ENCODE results near the gene DTX1. TPM values are rescaled to one million over a fixed set of nuclear protein-coding genes. Genes with fewer than 3 reads are reported as not detected.

Gene DTX1
- polyA plus RNA-seq (ENCODE audit: low read depth in 6 of 6): 10 to 100 TPM in 3 of 6 donors, 1 to 10 TPM in 3; 1.9 to 16.8 (median 9.8) TPM

GRCh38 chr12:113056631-113057488 lies at the start of gene DTX1:
Gene DTX1 (plus strand): TSS chr12:113056730. CDS start chr12:113058193, 1,463 bp downstream.
- no peak for DNase-seq
- peak within 1 kb of the TSS in 7 of 8 donors; percentile 79 to 93 (median 87) for H3K4me3 Mint-ChIP-seq
- ATAC-seq (ENCODE audit: low read depth in 2 of 2): peak; percentile 62 to 65
- H3K9me3 Mint-ChIP-seq: no peaks in the 10 kb centered on the region
- H3K4me1 Mint-ChIP-seq: peaks cover 44 to 52% (median 45%) of the 10 kb centered on the region in 3 donors
- no peaks in the 10 kb centered on the region for H3K36me3 Mint-ChIP-seq
- no peaks in the 10 kb centered on the region for H3K27me3 Mint-ChIP-seq
- H3K27ac Mint-ChIP-seq: peak within 1 kb of the TSS; percentile 45 to 97 (median 94)

- Mint-ChIP-seq H3K4me3 (no peak overlapping the region), H3K4me1 (no peaks in the 10 kb centered on the region), H3K27me3 (no peaks in the 10 kb centered on the region), H3K9me3 (peaks cover 7 to 18% (median 10%) of the 10 kb centered on the region in 7 donors), H3K27ac (no peak overlapping the region), H3K36me3 (peaks cover 56 to 66% of the 10 kb centered on the region in 2 donors)
- no peak for ATAC-seq (ENCODE audit: low read depth in 2 of 2)
- no peak for DNase-seq
Observed at GRCh38 chr12:113007166-113007565, 49.4 kb upstream of the DTX1 start.

DNA sequence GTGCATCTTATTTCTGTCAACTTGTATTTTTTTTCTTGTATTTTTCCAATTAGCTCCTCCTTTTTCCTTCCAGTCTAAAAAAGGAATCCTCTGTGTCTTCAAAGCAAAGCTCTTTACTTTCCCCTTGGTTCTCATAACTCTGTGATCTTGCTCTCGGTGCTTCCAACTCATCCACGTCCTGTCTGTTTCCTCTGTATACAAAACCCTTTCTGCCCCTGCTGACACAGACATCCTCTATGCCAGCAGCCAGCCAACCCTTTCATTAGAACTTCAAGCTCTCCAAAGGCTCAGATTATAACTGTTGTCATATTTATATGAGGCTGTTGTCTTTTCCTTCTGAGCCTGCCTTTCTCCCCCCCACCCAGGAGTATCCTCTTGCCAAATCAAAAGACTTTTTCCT lies 45.8 kb upstream of the DTX1 start:
- no peak for DNase-seq
- Mint-ChIP-seq H3K27me3 (no peaks in the 10 kb centered on the region), H3K9me3 (peaks cover 7 to 18% (median 10%) of the 10 kb centered on the region in 7 donors), H3K36me3 (peaks cover 45 to 49% of the 10 kb centered on the region in 2 donors), H3K27ac (peak overlapping the region in 3 of 6 donors; percentile 1 to 51 (median 32)), H3K4me1 (no peaks in the 10 kb centered on the region), H3K4me3 (no peak overlapping the region)
- no peak for ATAC-seq (ENCODE audit: low read depth in 2 of 2)

- Mint-ChIP-seq H3K27me3 (peaks cover 0 to under 1% (median 0%) of the 10 kb centered on the region in 3 donors), H3K4me3 (no peak overlapping the region), H3K9me3 (peaks cover 7 to 18% (median 10%) of the 10 kb centered on the region in 7 donors), H3K36me3 (peaks cover 24 to 27% of the 10 kb centered on the region in 2 donors), H3K4me1 (no peaks in the 10 kb centered on the region), H3K27ac (peak overlapping the region in 3 of 6 donors; percentile 69 to 94 (median 73))
- ATAC-seq (ENCODE audit: low read depth in 2 of 2) (no peak), DNase-seq (no peak)
Observed at GRCh38 chr12:113014565-113014964, 42.0 kb upstream of the DTX1 start.

DNA sequence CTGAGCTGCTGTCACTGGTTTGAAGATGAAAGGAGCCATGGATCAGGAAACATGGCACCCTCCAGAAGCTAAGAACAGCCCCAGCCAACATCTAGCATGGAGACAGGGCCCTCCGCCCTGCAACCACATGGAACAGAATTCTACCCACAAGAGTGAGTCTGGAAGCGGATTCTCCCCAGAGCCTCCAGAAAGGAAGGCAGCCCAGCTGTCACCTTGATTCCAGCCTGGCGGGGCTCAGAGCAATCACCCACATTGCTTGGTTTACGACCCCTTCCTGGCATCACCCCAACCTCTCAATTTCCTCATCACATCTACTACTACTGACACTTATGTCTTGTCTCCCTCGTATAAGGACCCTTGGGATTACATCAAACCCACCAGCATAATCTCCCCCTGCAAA lies 39.7 kb upstream of the DTX1 start:
- Mint-ChIP-seq H3K27me3 (peaks cover 0 to 11% (median 3%) of the 10 kb centered on the region in 3 donors), H3K9me3 (peaks cover 0 to 2% (median 0%) of the 10 kb centered on the region in 7 donors), H3K4me3 (no peak overlapping the region), H3K36me3 (peaks cover 1 to 5% of the 10 kb centered on the region in 2 donors), H3K4me1 (no peaks in the 10 kb centered on the region), H3K27ac (no peak overlapping the region)
- ATAC-seq (ENCODE audit: low read depth in 2 of 2) (no peak), DNase-seq (no peak)

GRCh38 chr12:113019025-113019424 lies 37.5 kb upstream of the DTX1 start:
- no peaks in the 10 kb centered on the region for H3K36me3 Mint-ChIP-seq
- no peak overlapping the region for H3K27ac Mint-ChIP-seq
- ATAC-seq (ENCODE audit: low read depth in 2 of 2) (no peak), DNase-seq (no peak)
- no peaks in the 10 kb centered on the region for H3K9me3 Mint-ChIP-seq
- no peak overlapping the region for H3K4me3 Mint-ChIP-seq
- H3K4me1 Mint-ChIP-seq: no peaks in the 10 kb centered on the region
- peaks cover 3 to 14% (median 8%) of the 10 kb centered on the region in 3 donors for H3K27me3 Mint-ChIP-seq

DNA sequence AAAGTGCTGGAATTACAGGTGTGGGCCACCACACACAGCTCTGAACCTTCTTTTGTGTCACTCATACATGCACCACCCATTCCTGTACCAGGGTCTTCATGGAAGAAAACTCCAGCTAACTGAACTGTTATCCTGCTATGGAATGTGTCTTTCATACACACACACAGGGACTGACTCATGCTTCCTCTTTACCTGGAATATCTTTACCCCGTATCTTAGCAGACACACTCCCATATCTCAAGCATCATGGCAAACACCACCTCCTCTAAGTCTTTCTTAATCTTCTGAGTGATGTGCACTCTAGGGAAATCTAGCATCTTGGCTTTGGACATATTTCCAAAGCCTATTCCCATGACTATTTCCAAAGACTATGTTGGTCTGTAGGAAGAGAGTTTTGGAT lies 35.0 kb upstream of the DTX1 start:
- Mint-ChIP-seq H3K9me3 (no peaks in the 10 kb centered on the region), H3K27me3 (peaks cover 3 to 14% (median 8%) of the 10 kb centered on the region in 3 donors), H3K27ac (no peak overlapping the region), H3K36me3 (no peaks in the 10 kb centered on the region), H3K4me1 (no peaks in the 10 kb centered on the region), H3K4me3 (no peak overlapping the region)
- ATAC-seq (ENCODE audit: low read depth in 2 of 2) (no peak), DNase-seq (no peak)

- H3K4me3 Mint-ChIP-seq: no peak overlapping the region
- ATAC-seq (ENCODE audit: low read depth in 2 of 2) (no peak), DNase-seq (no peak)
- peaks cover 3 to 14% (median 8%) of the 10 kb centered on the region in 3 donors for H3K27me3 Mint-ChIP-seq
- no peaks in the 10 kb centered on the region for H3K4me1 Mint-ChIP-seq
- H3K9me3 Mint-ChIP-seq: no peaks in the 10 kb centered on the region
- peak overlapping the region in 1 of 6 donors; percentile 3 for H3K27ac Mint-ChIP-seq
- no peaks in the 10 kb centered on the region for H3K36me3 Mint-ChIP-seq
Observed at GRCh38 chr12:113022563-113023297, 33.8 kb upstream of the DTX1 start.

GRCh38 chr12:113027726-113028125 lies 28.8 kb upstream of the DTX1 start:
- DNase-seq (no peak), ATAC-seq (ENCODE audit: low read depth in 2 of 2) (no peak)
- peaks cover 0 to 13% (median 8%) of the 10 kb centered on the region in 3 donors for H3K27me3 Mint-ChIP-seq
- peaks cover 5 to 7% (median 6%) of the 10 kb centered on the region in 3 donors for H3K4me1 Mint-ChIP-seq
- H3K36me3 Mint-ChIP-seq: no peaks in the 10 kb centered on the region
- H3K4me3 Mint-ChIP-seq: no peak overlapping the region
- no peaks in the 10 kb centered on the region for H3K9me3 Mint-ChIP-seq
- H3K27ac Mint-ChIP-seq: peak overlapping the region in 3 of 6 donors; percentile 7 to 57 (median 12)

- H3K4me1 Mint-ChIP-seq: peaks cover 5 to 7% (median 6%) of the 10 kb centered on the region in 3 donors
- peak; percentile 40 to 62 for ATAC-seq (ENCODE audit: low read depth in 2 of 2)
- no peak for DNase-seq
- H3K27ac Mint-ChIP-seq: peak overlapping the region in 1 of 6 donors; percentile 7
- peak overlapping the region in 4 of 8 donors; percentile 0 to 62 (median 28) for H3K4me3 Mint-ChIP-seq
- peaks cover 0 to 8% (median 8%) of the 10 kb centered on the region in 3 donors for H3K27me3 Mint-ChIP-seq
- no peaks in the 10 kb centered on the region for H3K36me3 Mint-ChIP-seq
- no peaks in the 10 kb centered on the region for H3K9me3 Mint-ChIP-seq
Observed at GRCh38 chr12:113030875-113031525, 25.5 kb upstream of the DTX1 start.

DNA sequence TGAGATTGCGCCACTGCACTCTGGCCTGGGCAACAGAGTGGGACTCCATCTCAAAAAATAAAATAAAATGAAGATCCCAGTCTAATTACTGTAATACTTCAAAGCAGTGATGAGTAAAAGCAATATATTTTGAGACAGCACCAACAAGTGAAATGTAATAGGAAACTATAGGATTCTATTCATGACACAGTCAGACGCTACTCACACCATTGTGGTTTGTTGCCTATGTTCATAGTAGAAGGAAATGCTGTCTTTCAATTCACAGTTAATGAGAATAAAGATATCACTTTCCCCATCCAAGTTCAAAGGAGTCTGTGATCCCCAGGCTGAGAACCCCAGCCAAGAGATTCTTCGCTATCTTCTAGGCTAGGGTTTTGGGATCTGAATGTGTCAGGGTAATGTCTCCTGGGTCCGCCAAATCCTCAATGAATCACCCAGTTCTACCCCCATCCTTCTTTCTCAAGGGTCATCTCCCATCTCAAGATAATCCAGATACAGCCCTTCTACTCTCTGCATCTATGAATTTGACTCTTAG lies 16.6 kb upstream of the DTX1 start:
- no peaks in the 10 kb centered on the region for H3K36me3 Mint-ChIP-seq
- H3K27me3 Mint-ChIP-seq: no peaks in the 10 kb centered on the region
- DNase-seq (no peak), ATAC-seq (ENCODE audit: low read depth in 2 of 2) (no peak)
- H3K27ac Mint-ChIP-seq: no peak overlapping the region
- H3K4me3 Mint-ChIP-seq: no peak overlapping the region
- no peaks in the 10 kb centered on the region for H3K9me3 Mint-ChIP-seq
- H3K4me1 Mint-ChIP-seq: peaks cover 0 to 3% (median 3%) of the 10 kb centered on the region in 3 donors

DNA sequence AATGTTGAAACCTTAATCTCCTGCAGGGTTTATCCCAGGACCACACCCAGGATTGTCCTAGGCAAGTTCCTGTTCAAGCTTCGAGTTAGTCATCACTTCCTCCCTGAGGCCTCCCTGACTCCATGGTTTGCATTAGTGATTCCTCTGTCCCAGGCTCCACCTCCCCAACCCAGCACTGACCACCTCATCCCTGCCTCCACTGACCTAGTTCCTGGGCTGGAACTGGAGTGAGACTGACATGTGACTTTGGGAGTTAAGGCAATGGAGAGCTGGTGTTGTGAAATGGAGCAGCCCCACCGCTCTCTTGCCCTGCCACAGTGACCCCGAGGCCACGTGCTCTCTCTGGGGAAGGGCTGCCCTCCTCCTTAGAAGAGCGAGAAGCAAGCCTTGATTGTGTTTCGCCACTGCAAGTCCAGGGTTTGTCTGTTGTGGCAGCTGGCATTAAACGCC lies 15.8 kb upstream of the DTX1 start:
- H3K9me3 Mint-ChIP-seq: no peaks in the 10 kb centered on the region
- H3K36me3 Mint-ChIP-seq: no peaks in the 10 kb centered on the region

GRCh38 chr12:113041560-113041959 lies 15.0 kb upstream of the DTX1 start:
- Mint-ChIP-seq H3K27ac (peak overlapping the region in 1 of 6 donors; percentile 60), H3K4me3 (no peak overlapping the region), H3K4me1 (peaks cover 0 to 3% (median 3%) of the 10 kb centered on the region in 3 donors), H3K27me3 (no peaks in the 10 kb centered on the region), H3K9me3 (no peaks in the 10 kb centered on the region), H3K36me3 (no peaks in the 10 kb centered on the region)
- DNase-seq (no peak), ATAC-seq (ENCODE audit: low read depth in 2 of 2) (no peak)

More for the DNA sequence above, 15.8 kb upstream of the DTX1 start:
- Mint-ChIP-seq H3K27ac (no peak overlapping the region), H3K27me3 (no peaks in the 10 kb centered on the region), H3K4me3 (no peak overlapping the region), H3K4me1 (peaks cover 0 to 3% (median 3%) of the 10 kb centered on the region in 3 donors)
- no peak for ATAC-seq (ENCODE audit: low read depth in 2 of 2)
- no peak for DNase-seq
